ENCODE measurements around the gene MON1B. TPM values are rescaled to one million over a fixed set of nuclear protein-coding genes. Genes with fewer than 3 reads are reported as not detected.

MON1B gene
- 19.6 and 32.2 TPM in 2 replicates for total RNA-seq

GRCh38 chr16:77190478-77191258, at the start of gene MON1B:
MON1B (plus strand) TSS chr16:77191190; CDS start chr16:77191486, 296 bp downstream.

DNA sequence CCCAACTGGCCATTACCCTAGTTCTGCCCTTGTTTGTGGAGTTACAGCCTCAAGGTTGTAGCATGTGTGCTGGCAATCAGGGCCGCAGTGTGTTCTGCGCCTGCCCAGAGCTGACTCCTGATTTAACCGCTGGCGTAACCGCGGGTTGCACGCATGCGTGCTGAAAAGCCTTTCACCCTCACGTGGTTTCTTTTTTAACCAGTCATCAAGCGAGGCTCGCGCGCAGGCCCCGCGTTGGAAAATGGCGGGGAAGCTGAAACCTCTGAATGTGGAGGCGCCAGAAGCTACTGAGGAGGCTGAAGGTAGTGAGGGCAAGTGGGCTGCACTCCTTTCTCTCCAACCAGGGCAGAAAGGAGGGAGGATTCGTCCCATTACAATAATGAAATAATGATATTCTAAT, 8.2 kb downstream of the MON1B start, which contains the start of gene SYCE1L:
Gene SYCE1L, plus strand, starts transcription at position 198 of the 400 bp plus-strand sequence. Its CDS starts 44 bp downstream, at position 242.

Other genes starting within 250 kb of the MON1B start
- gene SYCE1L, start 8.2 kb downstream of the MON1B start, total RNA-seq: 0.22 TPM in 1 of 2 replicates, not detected in the other
- 0.22 TPM in 1 of 2 replicates, not detected in the other for gene ADAMTS18, start 243.8 kb downstream of the MON1B start, total RNA-seq

Measured in placental pericyte (primary cell).